Immature natural killer cell (primary cell): ENCODE measurements around the gene ADAMTSL3. TPM values are rescaled to one million over a fixed set of nuclear protein-coding genes. Genes with fewer than 3 reads are reported as not detected.
"Not testable (repeated sequence)": the region's sequence is repeated elsewhere in the genome, so short reads cannot be mapped to it uniquely, and the experiment has no call there.

Experiments
- DNase-seq, 3 donors: peaks; one replicate each; pipeline ENCODE4 v3.0.0; 2022; ENCODE audit warnings: mixed read lengths in 1 of 3
- H3K27ac Mint-ChIP-seq, 6 donors: one replicate each; pipeline ENCODE4 v1.8.0; 2020; ENCODE audit warnings: mixed read lengths in 6 of 6, mild to moderate bottlenecking in 5 of 6, inconsistent platforms in 4 of 6, moderate library complexity in 3 of 6
- H3K27me3 Mint-ChIP-seq, 3 donors: one replicate each; pipeline ENCODE4 v1.8.0; 2020 to 2021; ENCODE audit warnings: low read depth in 3 of 3, mild to moderate bottlenecking in 3 of 3, mixed read lengths in 3 of 3, moderate library complexity in 3 of 3, inconsistent platforms in 1 of 3
- H3K36me3 Mint-ChIP-seq, 3 donors: one replicate each; pipeline ENCODE4 v1.8.0; 2020; ENCODE audit warnings: mixed read lengths in 3 of 3, inconsistent platforms in 2 of 3, mild to moderate bottlenecking in 2 of 3
- H3K4me1 Mint-ChIP-seq, 2 donors: one replicate each; pipeline ENCODE4 v1.8.0; 2020; ENCODE audit warnings: inconsistent platforms in 2 of 2, mild to moderate bottlenecking in 2 of 2, mixed read lengths in 2 of 2, moderate library complexity in 1 of 2
- H3K4me3 Mint-ChIP-seq, 5 donors: one replicate each; pipeline ENCODE4 v1.8.0; 2020; ENCODE audit warnings: mild to moderate bottlenecking in 5 of 5, mixed read lengths in 5 of 5, inconsistent platforms in 3 of 5, moderate library complexity in 3 of 5
- H3K9me3 Mint-ChIP-seq, 6 donors: one replicate each; pipeline ENCODE4 v1.8.0; 2020; ENCODE audit warnings: mild to moderate bottlenecking in 6 of 6, mixed read lengths in 6 of 6, inconsistent platforms in 4 of 6, moderate library complexity in 3 of 6
- polyA plus RNA-seq, 3 donors: library from polyadenylated mRNA; unstranded; fragments of 300-500 nt; fragmentation: Illumina TruSeq; gene quantifications; one replicate each; pipeline ENCODE4 v1.2.3, GENCODE V29; 2021

The ADAMTSL3 gene
- polyA plus RNA-seq, 3 donors from 2014 or later = not detected

DNA sequence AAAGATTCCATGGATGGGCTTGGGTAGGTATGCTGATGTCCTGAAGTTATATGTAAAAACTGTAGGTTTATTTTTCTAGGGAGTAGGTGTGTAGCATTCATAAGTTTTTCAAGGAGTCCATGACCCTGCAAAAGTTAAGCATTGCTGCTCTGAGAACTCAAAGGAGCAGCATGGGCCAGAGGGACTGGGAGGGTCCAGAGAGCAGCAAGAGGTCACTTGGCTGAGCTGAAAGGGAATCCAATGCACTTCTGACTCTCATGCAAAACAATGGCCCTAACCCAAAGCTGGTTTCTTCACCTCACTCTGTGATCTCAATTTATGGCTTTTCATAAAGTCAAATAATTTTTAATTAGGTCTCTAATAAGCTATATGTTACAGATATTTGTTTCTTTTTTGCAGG, 383.4 kb downstream of the ADAMTSL3 start:
- Mint-ChIP-seq H3K9me3 (peaks cover 0 to 3% (median under 1%) of the 10 kb centered on the region in 6 donors), H3K27me3 (peaks cover 1 to 14% (median 5%) of the 10 kb centered on the region in 3 donors), H3K36me3 (no peaks in the 10 kb centered on the region), H3K4me3 (no peak overlapping the region), H3K4me1 (no peaks in the 10 kb centered on the region), H3K27ac (no peak overlapping the region)
- DNase-seq = no peak

- H3K4me1 Mint-ChIP-seq, DNase-seq, H3K4me3 Mint-ChIP-seq, H3K36me3 Mint-ChIP-seq, H3K27ac Mint-ChIP-seq: not testable (repeated sequence)
- H3K9me3 Mint-ChIP-seq = peaks cover 0 to 17% (median 11%) of the 10 kb centered on the region in 6 donors
- peaks cover 2 to 11% (median 3%) of the 10 kb centered on the region in 3 donors for H3K27me3 Mint-ChIP-seq
These were observed 388.6 kb downstream of the ADAMTSL3 start for GRCh38 chr15:84042434-84043056.

DNA sequence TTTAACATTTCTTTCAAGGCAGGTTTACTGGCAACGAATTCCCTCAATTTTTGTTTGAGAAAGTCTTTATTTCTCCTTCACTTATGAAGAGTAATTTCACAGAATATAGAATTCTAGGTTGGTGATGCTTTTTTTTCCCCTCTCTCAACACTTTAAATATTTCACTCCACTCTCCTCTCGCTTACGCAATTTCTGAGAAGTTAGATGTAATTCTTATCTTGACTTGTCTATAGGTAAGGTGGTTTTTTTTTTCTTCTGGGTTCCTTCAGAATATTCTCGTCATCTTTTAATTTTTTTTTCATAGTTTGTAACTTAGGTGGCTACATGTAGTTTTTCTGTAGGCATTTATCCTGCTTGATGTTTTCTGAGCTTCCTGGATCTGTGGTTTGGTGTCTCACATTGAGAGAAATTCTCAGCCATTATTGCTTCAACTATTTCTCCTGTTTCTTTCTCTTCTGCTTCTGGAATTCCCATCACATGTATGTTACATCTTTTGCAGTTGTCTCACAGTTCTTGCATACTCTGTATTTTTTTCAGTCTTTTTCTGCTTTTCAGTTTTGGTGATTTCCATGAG, 392.2 kb downstream of the ADAMTSL3 start:
- no peak overlapping the region for H3K27ac Mint-ChIP-seq
- no peaks in the 10 kb centered on the region for H3K4me1 Mint-ChIP-seq
- no peaks in the 10 kb centered on the region for H3K36me3 Mint-ChIP-seq
- no peak overlapping the region for H3K4me3 Mint-ChIP-seq
- no peak for DNase-seq
- peaks cover 0 to 20% (median 12%) of the 10 kb centered on the region in 6 donors for H3K9me3 Mint-ChIP-seq
- H3K27me3 Mint-ChIP-seq = peaks cover 0 to 13% (median 2%) of the 10 kb centered on the region in 3 donors

- not testable (repeated sequence) for H3K36me3 Mint-ChIP-seq
These were observed 395.6 kb downstream of the ADAMTSL3 start for GRCh38 chr15:84049480-84049879.

DNA sequence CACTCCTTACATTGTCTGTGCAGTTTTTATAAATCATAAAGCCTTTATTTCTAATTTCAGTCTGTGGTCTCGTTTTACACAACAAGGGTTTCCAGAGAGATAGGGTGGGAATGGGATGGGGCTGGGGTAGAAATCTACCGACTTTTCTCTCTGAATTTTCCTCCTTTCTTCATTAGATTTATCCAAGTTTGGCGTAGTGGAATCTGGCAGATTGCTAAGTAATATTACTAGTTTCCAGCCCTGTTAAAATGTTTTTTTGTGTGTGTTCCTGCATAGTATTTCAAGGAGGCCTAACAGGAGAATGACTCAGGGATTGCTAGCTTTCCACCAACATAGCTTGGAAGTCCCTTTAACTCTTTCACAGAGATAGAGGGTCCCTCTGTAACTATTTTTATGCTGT, 396.2 kb downstream of the ADAMTSL3 start:
- DNase-seq = no peak
- peaks cover 0 to 19% (median 8%) of the 10 kb centered on the region in 6 donors for H3K9me3 Mint-ChIP-seq
- peaks cover 0 to 13% (median 2%) of the 10 kb centered on the region in 3 donors for H3K27me3 Mint-ChIP-seq

More at GRCh38 chr15:84049480-84049879, 395.6 kb downstream of the ADAMTSL3 start:
- DNase-seq, H3K27ac Mint-ChIP-seq, H3K4me1 Mint-ChIP-seq, H3K4me3 Mint-ChIP-seq: not testable (repeated sequence)
- Mint-ChIP-seq H3K27me3 (peaks cover 0 to 13% (median 2%) of the 10 kb centered on the region in 3 donors), H3K9me3 (peaks cover 0 to 19% (median 8%) of the 10 kb centered on the region in 6 donors)

DNA sequence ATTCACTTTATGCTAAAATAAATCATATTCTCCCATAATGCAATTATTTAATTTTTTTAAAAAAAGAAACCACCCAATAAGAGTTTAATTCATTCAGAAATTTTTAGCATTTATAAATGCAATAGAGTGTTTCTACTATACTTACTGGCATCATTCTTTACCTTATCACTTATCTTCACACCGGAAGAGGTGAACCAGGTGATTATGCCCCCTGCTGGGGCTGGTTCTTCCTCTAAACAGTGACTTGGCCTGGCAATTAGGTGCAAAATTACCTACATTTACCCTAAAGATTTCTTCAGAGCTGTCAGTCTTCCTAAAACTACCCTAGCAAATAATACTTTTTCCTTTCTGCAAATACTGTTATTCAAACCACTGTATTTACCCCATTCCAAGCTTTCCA, 397.2 kb downstream of the ADAMTSL3 start:
- not testable (repeated sequence) for H3K4me1 Mint-ChIP-seq, H3K36me3 Mint-ChIP-seq, H3K4me3 Mint-ChIP-seq, DNase-seq, H3K27ac Mint-ChIP-seq
- Mint-ChIP-seq H3K9me3 (peaks cover 0 to 15% (median 5%) of the 10 kb centered on the region in 6 donors), H3K27me3 (peaks cover 0 to 15% (median 0%) of the 10 kb centered on the region in 3 donors)

More for the DNA sequence above, 396.2 kb downstream of the ADAMTSL3 start:
- H3K4me3 Mint-ChIP-seq = no peak overlapping the region
- H3K27ac Mint-ChIP-seq = no peak overlapping the region
- no peaks in the 10 kb centered on the region for H3K4me1 Mint-ChIP-seq
- no peaks in the 10 kb centered on the region for H3K36me3 Mint-ChIP-seq

- not testable (repeated sequence) for H3K4me3 Mint-ChIP-seq, H3K27me3 Mint-ChIP-seq, H3K36me3 Mint-ChIP-seq, DNase-seq, H3K4me1 Mint-ChIP-seq, H3K27ac Mint-ChIP-seq
- peaks cover 7 to 19% (median 13%) of the 10 kb centered on the region in 6 donors for H3K9me3 Mint-ChIP-seq
These were observed 400.6 kb downstream of the ADAMTSL3 start for GRCh38 chr15:84054544-84054943.

DNA sequence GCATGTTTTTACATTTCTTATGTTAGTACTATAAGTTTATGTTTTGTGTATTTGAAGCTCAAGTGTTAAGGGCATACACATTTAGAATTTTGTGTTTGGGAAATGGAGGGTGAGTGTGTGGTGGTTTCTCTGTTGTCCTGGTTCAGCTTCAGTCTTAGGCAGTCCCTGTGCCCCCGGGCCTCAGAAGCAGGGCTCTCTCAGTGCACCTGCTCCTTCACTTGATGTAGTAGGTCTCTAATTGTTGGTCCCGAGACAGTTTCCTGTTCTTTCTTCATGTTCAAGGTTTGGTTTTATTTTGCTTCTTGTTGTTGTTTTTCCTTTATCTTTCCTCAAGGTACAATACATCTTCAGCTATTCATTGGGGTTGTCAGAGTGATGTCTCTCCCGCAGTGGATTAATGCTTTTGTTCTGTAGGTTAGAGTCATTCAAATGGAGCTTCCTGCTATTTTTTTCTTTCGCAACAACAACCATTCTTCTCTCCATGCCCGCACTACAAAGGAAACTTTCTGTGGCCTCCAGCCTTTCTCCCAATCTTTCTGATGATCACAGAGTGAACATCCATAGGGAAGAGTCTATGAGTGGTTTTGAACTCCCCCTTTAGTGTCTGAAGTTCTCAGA, 403.9 kb downstream of the ADAMTSL3 start:
- DNase-seq = no peak
- no peaks in the 10 kb centered on the region for H3K36me3 Mint-ChIP-seq
- peaks cover 7 to 23% (median 15%) of the 10 kb centered on the region in 6 donors for H3K9me3 Mint-ChIP-seq
- H3K4me1 Mint-ChIP-seq = no peaks in the 10 kb centered on the region
- H3K4me3 Mint-ChIP-seq = no peak overlapping the region
- peaks cover 0 to 8% (median 4%) of the 10 kb centered on the region in 3 donors for H3K27me3 Mint-ChIP-seq
- no peak overlapping the region for H3K27ac Mint-ChIP-seq

GRCh38 chr15:84063674-84064073, 409.8 kb downstream of the ADAMTSL3 start:
- H3K36me3 Mint-ChIP-seq, DNase-seq, H3K27ac Mint-ChIP-seq, H3K4me1 Mint-ChIP-seq, H3K27me3 Mint-ChIP-seq, H3K4me3 Mint-ChIP-seq: not testable (repeated sequence)
- peaks cover 8 to 20% (median 9%) of the 10 kb centered on the region in 6 donors for H3K9me3 Mint-ChIP-seq

DNA sequence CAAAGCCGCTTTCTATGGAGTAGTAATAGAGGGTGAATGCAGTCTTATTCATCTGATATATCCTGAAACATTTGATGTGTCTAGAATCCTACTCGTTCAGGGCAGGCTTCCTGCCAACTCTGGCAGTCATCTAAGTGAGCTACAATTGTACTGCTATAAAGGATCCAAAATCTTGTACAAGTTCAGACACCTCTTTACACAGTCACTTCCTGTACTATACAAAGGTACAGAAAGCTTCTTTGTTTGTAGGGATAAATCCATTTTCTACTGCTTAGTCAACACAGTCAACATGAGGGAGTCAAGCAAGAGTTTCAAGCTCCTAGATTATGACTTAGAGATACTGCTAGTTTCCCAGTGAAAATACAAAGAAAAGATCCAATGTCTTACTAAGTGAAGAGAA, 414.8 kb downstream of the ADAMTSL3 start:
- H3K27ac Mint-ChIP-seq, DNase-seq, H3K27me3 Mint-ChIP-seq, H3K36me3 Mint-ChIP-seq, H3K4me1 Mint-ChIP-seq, H3K4me3 Mint-ChIP-seq: not testable (repeated sequence)
- peaks cover under 1 to 11% (median 6%) of the 10 kb centered on the region in 6 donors for H3K9me3 Mint-ChIP-seq

DNA sequence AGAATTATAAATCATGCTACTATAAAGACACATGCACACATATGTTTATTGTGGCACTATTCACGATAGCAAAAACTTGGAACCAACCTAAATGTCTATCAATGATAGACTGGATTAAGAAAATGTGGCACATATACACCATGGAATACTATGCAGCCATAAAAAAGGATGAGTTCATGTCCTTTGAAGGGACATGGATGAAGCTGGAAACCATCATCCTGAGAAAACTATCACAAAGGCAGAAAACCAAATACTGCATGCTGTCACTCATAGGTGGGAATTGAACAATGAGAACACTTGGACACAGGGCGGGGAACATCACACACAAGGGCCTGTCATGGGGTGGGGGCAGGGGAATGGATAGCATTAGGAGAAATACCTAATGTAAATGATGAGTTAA, 424.1 kb downstream of the ADAMTSL3 start:
- H3K4me1 Mint-ChIP-seq = peaks cover 4 to 17% of the 10 kb centered on the region in 2 donors
- peaks cover 14 to 42% (median 17%) of the 10 kb centered on the region in 3 donors for H3K27me3 Mint-ChIP-seq
- not testable (repeated sequence) for H3K36me3 Mint-ChIP-seq, H3K4me3 Mint-ChIP-seq, H3K27ac Mint-ChIP-seq, H3K9me3 Mint-ChIP-seq, DNase-seq

- not testable (repeated sequence) for H3K27ac Mint-ChIP-seq, H3K9me3 Mint-ChIP-seq, DNase-seq, H3K36me3 Mint-ChIP-seq
- Mint-ChIP-seq H3K4me1 (peaks cover 4 to 17% of the 10 kb centered on the region in 2 donors), H3K27me3 (peaks cover 12 to 39% (median 20%) of the 10 kb centered on the region in 3 donors), H3K4me3 (peak overlapping the region; percentile 12 to 76 (median 67))
These were observed 425.5 kb downstream of the ADAMTSL3 start for GRCh38 chr15:84079325-84079884.

DNA sequence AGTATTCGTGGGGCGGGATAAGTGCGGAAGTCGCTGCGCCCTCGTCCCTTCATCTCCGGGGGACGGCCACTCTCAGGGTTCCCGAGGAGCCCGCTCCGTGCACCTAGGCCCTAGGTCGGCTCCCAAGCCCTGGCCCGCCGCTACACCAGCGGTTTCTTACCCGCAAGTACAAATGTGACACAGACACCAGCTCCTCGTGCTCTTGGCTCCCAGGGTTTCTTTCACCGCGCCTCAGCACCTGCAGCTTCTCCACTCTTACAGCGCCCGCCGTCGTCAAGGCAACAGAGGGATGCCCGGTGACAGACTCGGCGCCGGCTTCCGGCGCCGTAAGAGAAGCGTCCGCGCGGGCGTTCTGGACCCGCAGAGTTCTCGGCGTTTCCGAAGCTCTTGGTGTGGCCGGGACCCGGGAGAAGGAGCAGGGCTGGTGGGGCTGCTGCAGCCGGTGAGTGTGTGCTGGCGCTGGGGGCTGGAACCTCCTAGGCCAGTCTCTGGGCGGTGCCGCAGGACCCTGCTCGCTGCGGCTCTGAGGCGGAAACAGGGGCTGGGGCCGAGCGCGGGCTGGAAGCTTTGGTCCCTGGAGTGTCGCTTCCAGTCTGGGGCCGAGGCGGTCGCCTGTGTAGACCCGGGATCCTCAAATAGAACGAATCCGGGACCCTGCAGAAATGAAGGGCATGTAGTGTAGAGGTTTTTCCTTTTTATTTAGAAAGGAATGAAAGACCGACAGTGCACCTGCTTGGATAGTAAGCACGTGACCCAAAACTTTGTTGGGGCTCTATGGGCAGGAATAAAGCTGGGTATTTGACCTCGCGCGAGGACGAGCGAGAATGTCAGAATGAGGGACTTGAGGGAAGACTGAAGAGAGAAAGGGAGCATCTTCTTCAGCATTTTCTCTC, 426.2 kb downstream of the ADAMTSL3 start:
- Mint-ChIP-seq H3K36me3 (no peaks in the 10 kb centered on the region), H3K27me3 (peaks cover 12 to 35% (median 20%) of the 10 kb centered on the region in 3 donors), H3K27ac (no peak overlapping the region), H3K4me3 (peak overlapping the region; percentile 40 to 76 (median 67)), H3K4me1 (peaks cover 4 to 17% of the 10 kb centered on the region in 2 donors), H3K9me3 (peaks cover 0 to 9% (median 3%) of the 10 kb centered on the region in 6 donors)
- peak in 1 of 3 donors; percentile 7 for DNase-seq
